Measurements from ENCODE around the gene NRTN. TPM values are rescaled to one million over a fixed set of nuclear protein-coding genes. Genes with fewer than 3 reads are reported as not detected.

NRTN gene
- total RNA-seq, 2 experiments from 2014 or later, result 0.37 TPM; not detected in 1

- H3K27ac Mint-ChIP-seq, result no peak overlapping the region
- ChIA-PET CTCF (interaction anchor here (5.6 kb wide), 1 partner anchor 21 kb away, joined by 60 read pairs; the partner anchor contains the start of gene NRTN), POLR2A (no interaction called here)
- no peak overlapping the region for H3K4me3 Mint-ChIP-seq
- H3K27me3 Mint-ChIP-seq, result no peaks in the 10 kb centered on the region
- peaks cover 12% of the 10 kb centered on the region for H3K4me1 Mint-ChIP-seq
- no peaks in the 10 kb centered on the region for H3K36me3 Mint-ChIP-seq (ENCODE audit: low read depth)
- H3K9me3 Mint-ChIP-seq, result no peaks in the 10 kb centered on the region
- DNase-seq, result no peak
These were observed 20.3 kb downstream of the NRTN start for GRCh38 chr19:5825178-5825577.

GRCh38 chr19:5826531-5827341 lies 21.9 kb downstream of the NRTN start:
- CTCF ChIA-PET, result interaction anchor here (1.9 to 5.6 kb wide), 2 partner anchors 23 to 77 kb away, joined by 6 to 60 read pairs; partner anchors contain the start of genes NDUFA11 and NRTN
- POLR2A ChIA-PET, result interaction anchor here (2.0 kb wide), 1 partner anchor 77 kb away, joined by 7 read pairs; the partner anchor contains the start of gene NDUFA11
- Mint-ChIP-seq H3K27me3 (no peaks in the 10 kb centered on the region), H3K36me3 (ENCODE audit: low read depth) (no peaks in the 10 kb centered on the region), H3K27ac (peak overlapping the region; percentile 90), H3K9me3 (no peaks in the 10 kb centered on the region), H3K4me1 (peaks cover 12% of the 10 kb centered on the region), H3K4me3 (peak overlapping the region; percentile 99)
- DNase-seq, result no peak

GRCh38 chr19:5827342-5827890 lies 22.5 kb downstream of the NRTN start:
- peak overlapping the region; percentile 90 for H3K27ac Mint-ChIP-seq
- DNase-seq, result no peak
- no peaks in the 10 kb centered on the region for H3K36me3 Mint-ChIP-seq (ENCODE audit: low read depth)
- H3K27me3 Mint-ChIP-seq, result no peaks in the 10 kb centered on the region
- peak overlapping the region; percentile 99 for H3K4me3 Mint-ChIP-seq
- ChIA-PET POLR2A (interaction anchor here (0.5 to 2.0 kb wide), 3 partner anchors 23 to 111 kb away, joined by 3 to 7 read pairs (median 6); partner anchors contain the start of gene NDUFA11), CTCF (interaction anchor here (0.6 to 5.6 kb wide), 8 partner anchors 23 to 300 kb away, joined by 3 to 60 read pairs (median 3); partner anchors contain the start of genes NDUFA11, NRTN and RPL36)
- no peaks in the 10 kb centered on the region for H3K9me3 Mint-ChIP-seq
- H3K4me1 Mint-ChIP-seq, result peaks cover 12% of the 10 kb centered on the region

DNA sequence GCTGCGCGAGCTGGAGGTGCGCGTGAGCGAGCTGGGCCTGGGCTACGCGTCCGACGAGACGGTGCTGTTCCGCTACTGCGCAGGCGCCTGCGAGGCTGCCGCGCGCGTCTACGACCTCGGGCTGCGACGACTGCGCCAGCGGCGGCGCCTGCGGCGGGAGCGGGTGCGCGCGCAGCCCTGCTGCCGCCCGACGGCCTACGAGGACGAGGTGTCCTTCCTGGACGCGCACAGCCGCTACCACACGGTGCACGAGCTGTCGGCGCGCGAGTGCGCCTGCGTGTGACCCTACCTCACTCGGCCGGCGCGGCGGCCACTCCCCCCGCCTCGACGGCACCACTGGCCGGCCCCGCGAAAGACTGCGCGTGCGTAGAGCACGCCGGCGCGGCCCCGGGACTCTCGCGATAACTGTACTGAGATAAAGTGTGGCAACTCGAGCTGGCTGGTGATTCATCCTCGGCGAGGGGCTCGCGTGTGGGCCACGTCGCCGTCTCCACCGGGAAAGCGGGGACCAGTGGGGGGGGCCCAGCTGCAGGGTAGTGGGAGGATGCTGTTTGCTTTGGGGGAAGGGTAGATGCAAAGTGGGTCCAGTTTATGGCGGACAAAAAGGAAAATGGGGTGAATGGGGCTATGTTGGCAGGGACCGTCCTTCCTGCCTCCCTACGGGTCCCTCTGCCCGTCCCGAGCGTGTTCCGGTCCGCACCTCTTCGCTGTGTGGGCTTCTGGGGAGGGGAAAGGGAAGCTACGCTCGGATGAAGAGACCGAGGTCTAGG lies 23.2 kb downstream of the NRTN start:
- ChIA-PET CTCF (interaction anchor here (0.6 to 5.6 kb wide), 9 partner anchors 24 to 301 kb away, joined by 3 to 60 read pairs (median 3); partner anchors contain the start of genes NDUFA11, NRTN and RPL36), POLR2A (interaction anchor here (0.5 to 2.0 kb wide), 5 partner anchors 20 to 151 kb away, joined by 3 to 7 read pairs (median 3); partner anchors contain the start of gene NDUFA11)
- no peaks in the 10 kb centered on the region for H3K9me3 Mint-ChIP-seq
- H3K4me3 Mint-ChIP-seq, result peak overlapping the region; percentile 99
- H3K4me1 Mint-ChIP-seq, result peaks cover 12% of the 10 kb centered on the region
- peak; percentile 93 for DNase-seq
- no peaks in the 10 kb centered on the region for H3K27me3 Mint-ChIP-seq
- H3K36me3 Mint-ChIP-seq (ENCODE audit: low read depth), result no peaks in the 10 kb centered on the region
- peak overlapping the region; percentile 100 for H3K27ac Mint-ChIP-seq

GRCh38 chr19:5828661-5829566 lies 24.0 kb downstream of the NRTN start:
- Mint-ChIP-seq H3K4me3 (peak overlapping the region; percentile 99), H3K36me3 (ENCODE audit: low read depth) (no peaks in the 10 kb centered on the region), H3K27me3 (no peaks in the 10 kb centered on the region), H3K9me3 (no peaks in the 10 kb centered on the region), H3K4me1 (peaks cover 12% of the 10 kb centered on the region), H3K27ac (peak overlapping the region; percentile 100)
- no peak for DNase-seq
- ChIA-PET CTCF (interaction anchor here (1.1 to 5.6 kb wide), 8 partner anchors 25 to 194 kb away, joined by 3 to 60 read pairs (median 4); partner anchors contain the start of genes NDUFA11, NRTN and RPL36), POLR2A (interaction anchor here (0.5 to 2.0 kb wide), 4 partner anchors 20 to 150 kb away, joined by 3 to 7 read pairs (median 4); partner anchors contain the start of gene NDUFA11)

- H3K36me3 Mint-ChIP-seq (ENCODE audit: low read depth), result no peaks in the 10 kb centered on the region
- peaks cover 12% of the 10 kb centered on the region for H3K4me1 Mint-ChIP-seq
- H3K27ac Mint-ChIP-seq, result peak overlapping the region; percentile 51
- ChIA-PET CTCF (interaction anchor here (0.6 to 5.6 kb wide), 2 partner anchors 26 to 486 kb away, joined by 6 to 60 read pairs; partner anchors contain the start of gene NRTN), POLR2A (no interaction called here)
- H3K27me3 Mint-ChIP-seq, result no peaks in the 10 kb centered on the region
- no peak for DNase-seq
- peak overlapping the region; percentile 50 for H3K4me3 Mint-ChIP-seq
- H3K9me3 Mint-ChIP-seq, result no peaks in the 10 kb centered on the region
These were observed 24.9 kb downstream of the NRTN start for GRCh38 chr19:5829567-5830310.

GRCh38 chr19:5831159-5831558 lies 26.3 kb downstream of the NRTN start:
- no peak overlapping the region for H3K4me3 Mint-ChIP-seq
- H3K9me3 Mint-ChIP-seq, result no peaks in the 10 kb centered on the region
- POLR2A ChIA-PET, result no interaction called here
- no peaks in the 10 kb centered on the region for H3K36me3 Mint-ChIP-seq (ENCODE audit: low read depth)
- no peaks in the 10 kb centered on the region for H3K27me3 Mint-ChIP-seq
- peaks cover 12% of the 10 kb centered on the region for H3K4me1 Mint-ChIP-seq
- DNase-seq, result no peak
- CTCF ChIA-PET, result interaction anchor here (1.7 kb wide), 1 partner anchor 27 kb away, joined by 4 read pairs; the partner anchor contains the start of gene NRTN
- no peak overlapping the region for H3K27ac Mint-ChIP-seq

DNA sequence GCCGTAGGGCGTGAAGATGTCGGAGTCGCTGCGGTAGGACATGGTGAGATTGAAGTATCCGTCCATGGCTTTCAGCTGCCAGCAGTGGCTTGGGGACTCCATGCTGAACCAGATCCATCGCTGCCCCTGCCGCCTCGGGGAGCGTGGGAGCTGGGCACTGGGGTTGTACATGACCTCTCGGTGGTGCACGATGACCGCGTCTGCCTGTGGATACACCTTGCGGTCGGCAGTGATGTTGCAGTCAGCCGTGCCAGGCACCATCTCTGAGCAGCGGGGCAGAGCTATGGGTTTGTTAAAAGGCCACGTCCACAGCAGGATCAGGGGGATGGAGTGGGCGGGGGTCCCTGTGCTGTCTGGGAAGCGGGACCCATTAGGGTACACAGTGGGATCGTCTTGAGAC lies 27.2 kb downstream of the NRTN start:
- Mint-ChIP-seq H3K9me3 (no peaks in the 10 kb centered on the region), H3K36me3 (ENCODE audit: low read depth) (no peaks in the 10 kb centered on the region), H3K27me3 (no peaks in the 10 kb centered on the region), H3K4me3 (no peak overlapping the region), H3K4me1 (peaks cover 10% of the 10 kb centered on the region), H3K27ac (no peak overlapping the region)
- ChIA-PET CTCF (interaction anchor here (0.6 to 1.7 kb wide), 2 partner anchors 28 to 376 kb away, joined by 3 to 4 read pairs; partner anchors contain the start of gene NRTN), POLR2A (no interaction called here)
- DNase-seq, result no peak

DNA sequence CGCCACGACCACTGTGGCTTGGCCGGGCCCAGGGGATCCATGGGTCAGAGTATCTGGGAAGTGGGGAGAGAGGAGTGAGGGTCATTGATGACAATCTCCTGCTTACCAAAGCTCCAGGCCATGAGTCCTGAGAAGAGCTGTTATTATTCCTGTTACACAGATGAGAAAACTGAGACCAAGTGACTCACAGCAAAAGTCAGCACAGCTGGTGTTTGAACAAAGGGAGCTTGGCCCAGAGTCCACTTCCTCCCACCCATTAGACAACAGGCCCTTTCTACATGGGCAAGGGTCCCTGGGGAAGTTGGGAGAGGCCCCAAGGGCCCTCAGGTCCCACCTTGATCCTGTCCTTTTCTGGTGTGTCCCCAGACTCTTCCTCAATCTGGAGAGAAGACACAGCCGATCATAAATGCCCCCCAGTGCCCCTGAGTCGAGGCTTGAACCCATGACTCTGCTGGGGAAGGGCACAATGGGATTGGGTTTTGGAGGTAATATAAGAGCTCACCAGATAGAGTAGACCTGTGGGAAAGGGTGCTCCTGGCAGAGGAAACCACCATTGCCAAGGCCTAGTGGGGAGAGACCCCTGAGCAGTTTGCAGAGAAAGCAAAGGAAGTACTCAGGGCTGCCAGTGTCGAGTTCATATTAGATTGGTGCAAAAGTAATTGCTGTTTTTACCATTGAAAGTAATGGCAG lies 27.8 kb downstream of the NRTN start:
- H3K4me3 Mint-ChIP-seq, result no peak overlapping the region
- H3K4me1 Mint-ChIP-seq, result peaks cover 6% of the 10 kb centered on the region
- no peaks in the 10 kb centered on the region for H3K9me3 Mint-ChIP-seq
- DNase-seq, result no peak
- POLR2A ChIA-PET, result no interaction called here
- no peaks in the 10 kb centered on the region for H3K36me3 Mint-ChIP-seq (ENCODE audit: low read depth)
- CTCF ChIA-PET, result interaction anchor here (0.6 to 1.7 kb wide), 2 partner anchors 28 to 376 kb away, joined by 3 to 4 read pairs; partner anchors contain the start of gene NRTN
- no peaks in the 10 kb centered on the region for H3K27me3 Mint-ChIP-seq
- no peak overlapping the region for H3K27ac Mint-ChIP-seq

GRCh38 chr19:5837761-5838352 lies 33.0 kb downstream of the NRTN start:
- ChIA-PET POLR2A (no interaction called here), CTCF (no interaction called here)
- H3K9me3 Mint-ChIP-seq, result no peaks in the 10 kb centered on the region
- H3K36me3 Mint-ChIP-seq (ENCODE audit: low read depth), result no peaks in the 10 kb centered on the region
- no peak overlapping the region for H3K27ac Mint-ChIP-seq
- no peak overlapping the region for H3K4me3 Mint-ChIP-seq
- peaks cover 2% of the 10 kb centered on the region for H3K27me3 Mint-ChIP-seq
- H3K4me1 Mint-ChIP-seq, result peaks cover 11% of the 10 kb centered on the region
- DNase-seq, result no peak
